B cell (primary cell): ENCODE results near the gene WFDC8. TPM values are rescaled to one million over a fixed set of nuclear protein-coding genes. Genes with fewer than 3 reads are reported as not detected.

Experiments
- ATAC-seq: fragments of 200-7000 bp; cut with Tn5 transposase; one replicate; pipeline ENCODE4 v1.10.0; 2021; ENCODE audit warnings: low read depth, mild to moderate bottlenecking, moderate number of reproducible peaks, moderate library complexity
- CTCF ChIA-PET: fragments of 350-600 bp; sonication (Branson Sonifier 250); formaldehyde crosslinking; loops from one replicate; lab custom pipeline; 2021; ENCODE audit warnings: antibody characterized with exemption, inconsistent platforms; lab: Charles Lee
- POLR2A ChIA-PET: fragments of 350-600 bp; sonication (Branson Sonifier 250); formaldehyde crosslinking; loops from one replicate; lab custom pipeline; 2021; ENCODE audit warnings: antibody characterized with exemption; lab: Charles Lee
- DNase-seq: peaks from one replicate; pipeline ENCODE4 v3.0.0; 2013
- H2AFZ ChIP-seq: 2 replicates; pipeline ENCODE4 v1.6.1; 2012; ENCODE audit warnings: mild to moderate bottlenecking, low read depth, low read length; ENCODE audit not compliant: insufficient read depth, poor library complexity, severe bottlenecking
- H3K27ac ChIP-seq, 2 donors: 1 replicate in 1 of 2; 2 replicates in 1 of 2; pipeline ENCODE4 v1.5.1; 2012 to 2013; ENCODE audit warnings: low read length in 2 of 2, mild to moderate bottlenecking in 2 of 2, moderate library complexity in 1 of 2
- H3K27me3 ChIP-seq, 4 experiments: fragments of 200-600 bp in 1 of 4; sonication (generic) in 1 of 4; replicated peaks in 1 of 4; 1 replicate in 2 of 4; 2 replicates in 2 of 4; pipeline versions ENCODE4 v1.6.1 to v1.7.0; 2013 to 2016; ENCODE audit warnings: low read length in 3 of 4, mild to moderate bottlenecking in 2 of 4, mixed read lengths in 1 of 4, moderate library complexity in 1 of 4; ENCODE audit not compliant: insufficient read depth in 4 of 4, control insufficient read depth in 3 of 4; ENCODE audit errors: control extremely low read depth in 1 of 4
- H3K36me3 ChIP-seq, 2 experiments: replicated peaks in 1 of 2; 1 replicate in 1 of 2; 2 replicates in 1 of 2; pipeline versions ENCODE4 v1.6.1 to v1.7.1; 2013; ENCODE audit warnings: low read length in 1 of 2; ENCODE audit not compliant: insufficient read depth in 2 of 2, control insufficient read depth in 1 of 2; ENCODE audit errors: control extremely low read depth in 1 of 2, extremely low read depth in 1 of 2
- H3K4me1 ChIP-seq, 2 donors: fragments of 200-600 bp in 1 of 2; sonication (generic) in 1 of 2; 1 replicate in 1 of 2; 2 replicates in 1 of 2; pipeline versions ENCODE4 v1.5.1 to v1.6.1; 2013 to 2017; ENCODE audit warnings: low read length in 2 of 2; ENCODE audit not compliant: control insufficient read depth in 2 of 2, insufficient read depth in 2 of 2
- H3K4me2 ChIP-seq: replicated peaks from 2 replicates; pipeline ENCODE3; 2012; ENCODE audit warnings: mild to moderate bottlenecking, low read depth, low read length; ENCODE audit not compliant: poor library complexity, severe bottlenecking
- H3K4me3 ChIP-seq, 5 experiments: fragments of 200-600 bp in 1 of 5; sonication (generic) in 1 of 5; 1 replicate in 3 of 5; 2 replicates in 2 of 5; pipeline versions ENCODE4 v1.5.1 to v1.7.0; 2011 to 2016; ENCODE audit warnings: low read length in 4 of 5, mild to moderate bottlenecking in 4 of 5, low read depth in 2 of 5, control low read depth in 1 of 5, moderate library complexity in 1 of 5; ENCODE audit not compliant: insufficient read depth in 1 of 5; ENCODE audit errors: control extremely low read depth in 1 of 5, extremely low read depth in 1 of 5
- H3K79me2 ChIP-seq: fragments of 200-600 bp; sonication (generic); one replicate; pipeline ENCODE4 v1.6.0; 2016; ENCODE audit warnings: low read length; ENCODE audit not compliant: control insufficient read depth, insufficient read depth
- H3K9ac ChIP-seq: fragments of 200-600 bp; sonication (generic); 2 replicates; pipeline ENCODE4 v1.6.1; 2017; ENCODE audit warnings: mild to moderate bottlenecking, low read length, moderate library complexity
- H3K9me3 ChIP-seq, 3 donors: one replicate each; pipeline versions ENCODE4 v1.6.1 to v1.7.1; 2013; ENCODE audit warnings: low read length in 2 of 3; ENCODE audit not compliant: control insufficient read depth in 2 of 3, insufficient read depth in 1 of 3; ENCODE audit errors: control extremely low read depth in 1 of 3
- H4K20me1 ChIP-seq: 2 replicates; pipeline ENCODE4 v1.6.0; 2012; ENCODE audit warnings: mild to moderate bottlenecking, low read length; ENCODE audit not compliant: insufficient read depth, control insufficient read depth, poor library complexity, severe bottlenecking
- H3K27ac Mint-ChIP-seq: one replicate; pipeline ENCODE4 v1.8.0; 2021; ENCODE audit warnings: mixed read lengths
- H3K27me3 Mint-ChIP-seq: one replicate; pipeline ENCODE4 v1.8.0; 2021; ENCODE audit warnings: mixed read lengths
- H3K4me1 Mint-ChIP-seq: one replicate; pipeline ENCODE4 v1.8.0; 2021; ENCODE audit warnings: mixed read lengths
- H3K4me3 Mint-ChIP-seq: one replicate; pipeline ENCODE4 v1.8.0; 2021; ENCODE audit warnings: mixed read lengths
- H3K9me3 Mint-ChIP-seq: one replicate; pipeline ENCODE4 v1.8.0; 2022; ENCODE audit warnings: mixed read lengths; ENCODE audit not compliant: insufficient read depth
- CTCF ChIP-seq: fragments of 200-600 bp; IDR thresholded peaks from one replicate; pipeline ENCODE4 v1.8.0; 2022; ENCODE audit warnings: antibody characterized with exemption, mild to moderate bottlenecking
- EZH2 ChIP-seq: IDR thresholded peaks from 2 replicates; pipeline ENCODE4 v1.6.1; 2012; ENCODE audit warnings: borderline replicate concordance, low read depth, mild to moderate bottlenecking, moderate library complexity, low read length; ENCODE audit not compliant: insufficient read depth, poor library complexity, severe bottlenecking
- WGBS: methylation state at CpG from one replicate; pipeline ENCODE4 v1.1.5; 2013; ENCODE audit warnings: missing lambda C conversion rate; ENCODE audit not compliant: insufficient coverage; 5-methylcytosine and 5-hydroxymethylcytosine counted together
- intact Hi-C: fragments of 100-400 bp; cut with micrococcal nuclease; formaldehyde crosslinking; loops from one replicate; pipeline ENCODE4 v1.10.0; 2022
- polyA plus RNA-seq: library from polyadenylated mRNA; depleted of rRNA; stranded (reverse); fragments of >200 nt; gene quantifications from 2 replicates; pipeline ENCODE4 v1.2.3, GENCODE V29; 2012
- small RNA-seq: library from RNA; depleted of rRNA; stranded (forward); fragments of <200 nt; gene quantifications from one replicate; pipeline ENCODE3, GENCODE V24; 2012; ENCODE audit warnings: low replicate concordance, low read depth; ENCODE audit not compliant: insufficient read length
- total RNA-seq, 2 donors: library from RNA; stranded (reverse); fragments of 120-200 nt in 1 of 2; gene quantifications; 1 replicate in 1 of 2; 2 replicates in 1 of 2; pipeline versions ENCODE4 v1.2.3 to v1.2.4, GENCODE V29; 2013 to 2022

WFDC8 gene
- total and polyA plus RNA-seq, 2 donors (not counting 1 experiment from before 2014, with no cell fraction given), result not detected

GRCh38 chr20:45503403-45503802 lies 75.7 kb downstream of the WFDC8 start:
- peaks cover 53% of the 10 kb centered on the region for H3K27me3 Mint-ChIP-seq
- Histone ChIP-seq H3K9me3 (no peaks in the 10 kb centered on the region), H3K79me2 (no peaks in the 10 kb centered on the region), H3K9ac (no peak overlapping the region), H3K4me2 (no peak overlapping the region), H3K4me1 (no peaks in the 10 kb centered on the region), H3K4me3 (no peak overlapping the region), H3K27ac (no peak overlapping the region), H2AFZ (no peak overlapping the region), H3K36me3 (no peaks in the 10 kb centered on the region), H3K27me3 (peaks cover 0 to 13% (median 8%) of the 10 kb centered on the region in 4 experiments), H4K20me1 (no peaks in the 10 kb centered on the region)
- CTCF ChIA-PET, result no interaction called here
- POLR2A ChIA-PET, result no interaction called here
- no CpG with 5 or more reads among the region's 2 CpGs for WGBS
- no peak overlapping the region for H3K4me3 Mint-ChIP-seq
- H3K27ac Mint-ChIP-seq, result no peak overlapping the region
- intact Hi-C loops, result no loop called here
- no peaks in the 10 kb centered on the region for H3K9me3 Mint-ChIP-seq
- H3K4me1 Mint-ChIP-seq, result peaks cover 13% of the 10 kb centered on the region
- ATAC-seq (no peak), DNase-seq (no peak)
- TF ChIP-seq CTCF, result no peak

- TF ChIP-seq CTCF (no peak), EZH2 (no peak)
- H3K4me1 Mint-ChIP-seq, result peaks cover 8% of the 10 kb centered on the region
- H3K27me3 Mint-ChIP-seq, result peaks cover 53% of the 10 kb centered on the region
Measured at GRCh38 chr20:45502561-45502960, 76.5 kb downstream of the WFDC8 start.

More at GRCh38 chr20:45502561-45502960, 76.5 kb downstream of the WFDC8 start:
- H3K27ac Mint-ChIP-seq, result no peak overlapping the region
- WGBS, result 86% methylated on average over 1 of the region's 1 CpG
- no peak overlapping the region for H3K4me3 Mint-ChIP-seq
- Histone ChIP-seq H2AFZ (no peak overlapping the region), H3K9ac (no peak overlapping the region), H3K4me3 (no peak overlapping the region), H3K36me3 (no peaks in the 10 kb centered on the region), H3K27ac (no peak overlapping the region), H3K79me2 (no peaks in the 10 kb centered on the region), H3K27me3 (peaks cover 0 to 13% (median 8%) of the 10 kb centered on the region in 4 experiments), H4K20me1 (no peaks in the 10 kb centered on the region), H3K4me1 (no peaks in the 10 kb centered on the region), H3K9me3 (no peaks in the 10 kb centered on the region), H3K4me2 (no peak overlapping the region)
- no peaks in the 10 kb centered on the region for H3K9me3 Mint-ChIP-seq
- intact Hi-C loops, result no loop called here
- CTCF ChIA-PET, result no interaction called here
- no peak for DNase-seq
- ATAC-seq, result no peak
- POLR2A ChIA-PET, result no interaction called here

Small RNA genes within 50 kb of the gene (small RNA-seq; reads per million reads assigned to genes)
- gene AL031663.1, result not detected
- gene HSPD1P21, result not detected
- not detected for gene RNA5SP485

Other genes with a start within 250 kb of the WFDC8 start
- gene SDC4, start 230.9 kb downstream of the WFDC8 start, total RNA-seq, result 0.19 TPM in 1 of 2 replicates, not detected in the other
- 0.04 and 0.20 TPM in 2 replicates for gene SDC4, start 230.9 kb downstream of the WFDC8 start, polyA plus RNA-seq
- 57.7 and 61.4 TPM in 2 replicates for gene SYS1, start 216.1 kb downstream of the WFDC8 start, total RNA-seq
- gene SYS1, start 216.1 kb downstream of the WFDC8 start, polyA plus RNA-seq, result 25.1 and 25.3 TPM in 2 replicates
- not detected in 2 replicates for gene TP53TG5, start 201.0 kb downstream of the WFDC8 start, total RNA-seq
- not detected in 2 replicates for gene TP53TG5, start 201.0 kb downstream of the WFDC8 start, polyA plus RNA-seq
- gene DBNDD2, start 171.0 kb downstream of the WFDC8 start, total RNA-seq, result 3.6 TPM in 2 replicates
- 3.1 and 9.1 TPM in 2 replicates for gene DBNDD2, start 171.0 kb downstream of the WFDC8 start, polyA plus RNA-seq
- 106 and 110 TPM in 2 replicates for gene PIGT, start 163.1 kb downstream of the WFDC8 start, total RNA-seq
- 41.5 and 51.6 TPM in 2 replicates for gene PIGT, start 163.1 kb downstream of the WFDC8 start, polyA plus RNA-seq
- gene WFDC2, start 109.5 kb downstream of the WFDC8 start, total RNA-seq, result 1.0 TPM in 1 of 2 replicates, not detected in the other
- gene WFDC2, start 109.5 kb downstream of the WFDC8 start, polyA plus RNA-seq, result 0.81 TPM in 1 of 2 replicates, not detected in the other
- gene SPINT3, start 63.7 kb downstream of the WFDC8 start, total RNA-seq, result not detected in 2 replicates
- not detected in 2 replicates for gene SPINT3, start 63.7 kb downstream of the WFDC8 start, polyA plus RNA-seq
- gene WFDC6, start 39.8 kb downstream of the WFDC8 start, total RNA-seq, result not detected in 2 replicates
- not detected in 2 replicates for gene WFDC6, start 39.8 kb downstream of the WFDC8 start, polyA plus RNA-seq
- not detected in 2 replicates for gene EPPIN, start 31.9 kb downstream of the WFDC8 start, total RNA-seq
- gene EPPIN, start 31.9 kb downstream of the WFDC8 start, polyA plus RNA-seq, result not detected in 2 replicates
- not detected in 2 replicates for gene WFDC10A, start 50.5 kb upstream of the WFDC8 start, total RNA-seq
- gene WFDC10A, start 50.5 kb upstream of the WFDC8 start, polyA plus RNA-seq, result not detected in 2 replicates
- gene WFDC9, start 52.0 kb upstream of the WFDC8 start, total RNA-seq, result not detected in 2 replicates
- gene WFDC9, start 52.0 kb upstream of the WFDC8 start, polyA plus RNA-seq, result not detected in 2 replicates
- gene WFDC11, start 91.0 kb upstream of the WFDC8 start, total RNA-seq, result not detected in 2 replicates
- gene WFDC11, start 91.0 kb upstream of the WFDC8 start, polyA plus RNA-seq, result not detected in 2 replicates
- not detected in 2 replicates for gene WFDC13, start 122.8 kb upstream of the WFDC8 start, total RNA-seq
- not detected in 2 replicates for gene WFDC13, start 122.8 kb upstream of the WFDC8 start, polyA plus RNA-seq
- not detected in 2 replicates for gene WFDC10B, start 125.7 kb upstream of the WFDC8 start, total RNA-seq
- gene WFDC10B, start 125.7 kb upstream of the WFDC8 start, polyA plus RNA-seq, result 0.30 TPM in 1 of 2 replicates, not detected in the other
- not detected in 2 replicates for gene SPINT4, start 143.1 kb upstream of the WFDC8 start, total RNA-seq
- gene SPINT4, start 143.1 kb upstream of the WFDC8 start, polyA plus RNA-seq, result not detected in 2 replicates
- not detected in 2 replicates for gene WFDC3, start 212.6 kb upstream of the WFDC8 start, total RNA-seq
- gene WFDC3, start 212.6 kb upstream of the WFDC8 start, polyA plus RNA-seq, result 0.26 TPM in 1 of 2 replicates, not detected in the other
- gene DNTTIP1, start 212.7 kb upstream of the WFDC8 start, total RNA-seq, result 20.1 and 27.3 TPM in 2 replicates
- 20.9 and 25.3 TPM in 2 replicates for gene DNTTIP1, start 212.7 kb upstream of the WFDC8 start, polyA plus RNA-seq
- 0.54 TPM in 1 of 2 replicates, not detected in the other for gene UBE2C, start 233.4 kb upstream of the WFDC8 start, total RNA-seq
- 0.95 and 2.4 TPM in 2 replicates for gene UBE2C, start 233.4 kb upstream of the WFDC8 start, polyA plus RNA-seq
- gene TNNC2, start 248.0 kb upstream of the WFDC8 start, total RNA-seq, result 0.46 TPM in 1 of 2 replicates, not detected in the other
- gene TNNC2, start 248.0 kb upstream of the WFDC8 start, polyA plus RNA-seq, result 0.33 and 2.4 TPM in 2 replicates